CD14-positive monocyte (primary cell): ENCODE measurements around the gene LIF. TPM values are rescaled to one million over a fixed set of nuclear protein-coding genes. Genes with fewer than 3 reads are reported as not detected.

Experiments used
- DNase-seq, 3 donors: peaks; one replicate each; pipeline ENCODE4 v3.0.0-alpha.2; 2011 to 2022
- H2AFZ ChIP-seq: 2 replicates; pipeline ENCODE4 v1.6.0; 2012; ENCODE audit warnings: mild to moderate bottlenecking, low read depth, low read length, inconsistent platforms; ENCODE audit not compliant: insufficient read depth, poor library complexity, severe bottlenecking
- H3K27ac ChIP-seq, 2 donors: 1 replicate in 1 of 2; 2 replicates in 1 of 2; pipeline ENCODE4 v1.5.1; 2012 to 2013; ENCODE audit warnings: low read length in 2 of 2, control low read depth in 1 of 2, inconsistent platforms in 1 of 2, low read depth in 1 of 2, mild to moderate bottlenecking in 1 of 2
- H3K27me3 ChIP-seq, 2 donors: one replicate each; pipeline versions ENCODE4 v1.6.0 to v1.6.1; 2011 to 2013; ENCODE audit warnings: low read length in 2 of 2; ENCODE audit not compliant: control insufficient read depth in 2 of 2, insufficient read depth in 2 of 2
- H3K36me3 ChIP-seq, 2 donors: replicated peaks in 1 of 2; 1 replicate in 1 of 2; 2 replicates in 1 of 2; pipeline versions ENCODE4 v1.5.1 to v1.6.1; 2012 to 2013; ENCODE audit warnings: low read length in 2 of 2, control low read depth in 1 of 2, inconsistent platforms in 1 of 2, mild to moderate bottlenecking in 1 of 2; ENCODE audit not compliant: insufficient read depth in 2 of 2, control insufficient read depth in 1 of 2
- H3K4me1 ChIP-seq, 2 donors: 1 replicate in 1 of 2; 2 replicates in 1 of 2; pipeline versions ENCODE4 v1.5.1 to v1.6.1; 2012 to 2013; ENCODE audit warnings: low read length in 2 of 2, control low read depth in 1 of 2, inconsistent platforms in 1 of 2, mild to moderate bottlenecking in 1 of 2, moderate library complexity in 1 of 2; ENCODE audit not compliant: insufficient read depth in 2 of 2, control insufficient read depth in 1 of 2
- H3K4me2 ChIP-seq: replicated peaks from 2 replicates; pipeline ENCODE3; 2012; ENCODE audit warnings: low read length, moderate library complexity, mild to moderate bottlenecking; ENCODE audit not compliant: poor library complexity, severe bottlenecking; ENCODE audit errors: extremely low read depth
- H3K4me3 ChIP-seq, 3 experiments: fragments of 200-600 bp in 1 of 3; sonication (generic) in 1 of 3; replicated peaks in 1 of 3; 1 replicate in 2 of 3; 2 replicates in 1 of 3; pipeline ENCODE4 v1.5.1; 2011 to 2013; ENCODE audit warnings: low read length in 3 of 3, mild to moderate bottlenecking in 3 of 3, control low read depth in 2 of 3, low read depth in 2 of 3, inconsistent platforms in 1 of 3, moderate library complexity in 1 of 3
- H3K79me2 ChIP-seq: 2 replicates; pipeline ENCODE4 v1.6.0; 2012; ENCODE audit warnings: mild to moderate bottlenecking, control low read depth, inconsistent platforms, low read length, moderate library complexity; ENCODE audit not compliant: insufficient read depth
- H3K9ac ChIP-seq: 2 replicates; pipeline ENCODE4 v1.6.0; 2017; ENCODE audit warnings: low read length, mild to moderate bottlenecking; ENCODE audit not compliant: insufficient read depth, poor library complexity, severe bottlenecking
- H3K9me3 ChIP-seq, 2 donors: replicated peaks in 1 of 2; 1 replicate in 1 of 2; 2 replicates in 1 of 2; pipeline versions ENCODE4 v1.5.1 to v1.6.1; 2012 to 2013; ENCODE audit warnings: low read length in 2 of 2, control low read depth in 1 of 2; ENCODE audit not compliant: control insufficient read depth in 1 of 2, insufficient read depth in 1 of 2
- H4K20me1 ChIP-seq: 2 replicates; pipeline ENCODE4 v1.6.0; 2012; ENCODE audit warnings: mild to moderate bottlenecking, low read length, control low read depth, moderate library complexity; ENCODE audit not compliant: insufficient read depth
- H3K27ac Mint-ChIP-seq, 7 donors: one replicate each; pipeline ENCODE4 v1.8.0; 2020; ENCODE audit warnings: mild to moderate bottlenecking in 7 of 7, mixed read lengths in 7 of 7, moderate library complexity in 6 of 7, inconsistent platforms in 2 of 7
- H3K27me3 Mint-ChIP-seq, 3 donors: one replicate each; pipeline ENCODE4 v1.8.0; 2021 to 2022; ENCODE audit warnings: low read depth in 3 of 3, mild to moderate bottlenecking in 3 of 3, mixed read lengths in 3 of 3, moderate library complexity in 3 of 3, inconsistent platforms in 1 of 3
- H3K36me3 Mint-ChIP-seq, 2 donors: one replicate each; pipeline ENCODE4 v1.8.0; 2020; ENCODE audit warnings: mixed read lengths in 2 of 2, inconsistent platforms in 1 of 2, mild to moderate bottlenecking in 1 of 2
- H3K4me1 Mint-ChIP-seq: one replicate; pipeline ENCODE4 v1.8.0; 2020; ENCODE audit warnings: mild to moderate bottlenecking, mixed read lengths
- H3K4me3 Mint-ChIP-seq, 2 donors: one replicate each; pipeline ENCODE4 v1.8.0; 2020; ENCODE audit warnings: mild to moderate bottlenecking in 2 of 2, mixed read lengths in 2 of 2, moderate library complexity in 1 of 2
- H3K9me3 Mint-ChIP-seq, 7 donors: one replicate each; pipeline ENCODE4 v1.8.0; 2020 to 2022; ENCODE audit warnings: mixed read lengths in 7 of 7, mild to moderate bottlenecking in 6 of 7, moderate library complexity in 6 of 7, inconsistent platforms in 2 of 7
- WGBS: methylation state at CpG from one replicate; pipeline ENCODE4 v1.1.5; 2013; ENCODE audit warnings: missing lambda C conversion rate; ENCODE audit not compliant: insufficient coverage; 5-methylcytosine and 5-hydroxymethylcytosine counted together
- intact Hi-C, 2 donors: fragments of 100-400 bp; cut with micrococcal nuclease; formaldehyde crosslinking; loops; one replicate each; pipeline versions ENCODE4 v1.15.0 to v1.15.1; 2023
- polyA plus RNA-seq, 3 donors: library from polyadenylated mRNA; depleted of rRNA in 1 of 3; unstranded in 2 of 3; stranded (reverse) in 1 of 3; fragments of 300-500 nt in 2 of 3; fragments of >200 nt in 1 of 3; fragmentation: Illumina TruSeq in 2 of 3; gene quantifications; 1 replicate in 2 of 3; 2 replicates in 1 of 3; pipeline ENCODE4 v1.2.3, GENCODE V29; 2012 to 2021
- TF ChIP-seq, protein P1 (sequence below): fragments of 200-600 bp; IDR thresholded peaks from one replicate; pipeline ENCODE4 v1.8.0; 2022; ENCODE audit warnings: antibody characterized with exemption, mild to moderate bottlenecking

Gene LIF
- polyA plus RNA-seq, 3 donors: 7.0 TPM; not detected in 2

DNA sequence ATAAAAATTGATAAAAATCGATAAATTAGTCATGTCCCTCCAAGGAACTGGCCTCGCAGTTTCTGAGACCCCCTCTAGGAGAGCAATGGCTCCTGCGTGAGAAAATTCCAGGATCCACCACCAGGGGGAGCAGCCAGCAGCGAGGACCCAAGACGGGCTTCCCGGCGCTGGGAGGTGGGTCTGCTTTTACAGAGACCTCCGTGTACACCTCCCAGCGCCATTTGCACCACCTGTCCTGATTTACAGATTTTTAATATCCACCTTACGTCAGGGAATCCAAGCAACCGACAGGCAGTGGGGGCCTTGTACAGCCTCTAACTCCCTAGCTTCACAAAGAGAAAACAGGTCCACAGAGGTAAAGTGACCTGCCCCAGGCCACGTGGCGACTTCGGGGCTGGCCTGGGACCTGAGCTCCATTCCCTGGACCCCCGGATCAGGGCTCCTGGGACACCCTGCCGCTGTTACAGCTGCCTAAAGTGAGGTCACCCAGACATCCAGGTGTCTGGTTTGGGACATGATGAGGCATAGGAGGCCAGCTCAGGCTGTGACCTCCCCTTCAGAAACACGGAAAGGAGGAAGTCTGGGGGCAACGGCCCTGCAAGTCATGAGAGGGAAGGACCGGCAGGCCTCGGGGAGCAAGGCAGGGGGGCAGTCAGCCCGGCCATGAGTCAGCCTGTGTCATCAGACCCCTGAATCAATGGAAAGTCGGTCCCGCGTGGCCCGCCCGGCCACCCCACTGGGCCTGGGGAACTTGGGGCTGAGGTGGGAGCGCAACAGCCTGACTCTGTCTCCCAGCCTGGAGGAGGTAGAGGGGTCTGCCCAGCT lies 16.6 kb upstream of the LIF start:
- peak overlapping the region; percentile 78 to 94 for H3K4me3 Mint-ChIP-seq
- Histone ChIP-seq H3K4me2 (peak overlapping the region; percentile 67), H3K4me1 (peaks cover 75 to 79% of the 10 kb centered on the region in 2 donors), H3K36me3 (no peaks in the 10 kb centered on the region), H3K9ac (peak overlapping the region; percentile 65), H3K27ac (peak overlapping the region; percentile 34 to 82), H2AFZ (no peak overlapping the region), H3K27me3 (no peaks in the 10 kb centered on the region), H3K9me3 (no peaks in the 10 kb centered on the region), H3K4me3 (peak overlapping the region in 1 of 3 experiments; percentile 56), H3K79me2 (no peaks in the 10 kb centered on the region), H4K20me1 (no peaks in the 10 kb centered on the region)
- peaks cover 9 to 17% of the 10 kb centered on the region in 2 donors for H3K36me3 Mint-ChIP-seq
- H3K9me3 Mint-ChIP-seq: peaks cover 0 to 1% (median 0%) of the 10 kb centered on the region in 7 donors
- DNase-seq: peak; percentile 98 to 100 (median 98)
- intact Hi-C loops: loop anchor here (1.0 to 2.0 kb wide), 3 partner anchors 10 to 66 kb away; no protein-coding TSS in a partner anchor
- WGBS: 5% methylated on average over 13 of the region's 27 CpGs
- TF ChIP-seq, protein P1, sequence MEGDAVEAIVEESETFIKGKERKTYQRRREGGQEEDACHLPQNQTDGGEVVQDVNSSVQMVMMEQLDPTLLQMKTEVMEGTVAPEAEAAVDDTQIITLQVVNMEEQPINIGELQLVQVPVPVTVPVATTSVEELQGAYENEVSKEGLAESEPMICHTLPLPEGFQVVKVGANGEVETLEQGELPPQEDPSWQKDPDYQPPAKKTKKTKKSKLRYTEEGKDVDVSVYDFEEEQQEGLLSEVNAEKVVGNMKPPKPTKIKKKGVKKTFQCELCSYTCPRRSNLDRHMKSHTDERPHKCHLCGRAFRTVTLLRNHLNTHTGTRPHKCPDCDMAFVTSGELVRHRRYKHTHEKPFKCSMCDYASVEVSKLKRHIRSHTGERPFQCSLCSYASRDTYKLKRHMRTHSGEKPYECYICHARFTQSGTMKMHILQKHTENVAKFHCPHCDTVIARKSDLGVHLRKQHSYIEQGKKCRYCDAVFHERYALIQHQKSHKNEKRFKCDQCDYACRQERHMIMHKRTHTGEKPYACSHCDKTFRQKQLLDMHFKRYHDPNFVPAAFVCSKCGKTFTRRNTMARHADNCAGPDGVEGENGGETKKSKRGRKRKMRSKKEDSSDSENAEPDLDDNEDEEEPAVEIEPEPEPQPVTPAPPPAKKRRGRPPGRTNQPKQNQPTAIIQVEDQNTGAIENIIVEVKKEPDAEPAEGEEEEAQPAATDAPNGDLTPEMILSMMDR: peak; percentile 100
- peaks cover 73% of the 10 kb centered on the region for H3K4me1 Mint-ChIP-seq
- H3K27me3 Mint-ChIP-seq: peaks cover 12 to 16% (median 12%) of the 10 kb centered on the region in 3 donors
- H3K27ac Mint-ChIP-seq: peak overlapping the region; percentile 76 to 99 (median 99)

DNA sequence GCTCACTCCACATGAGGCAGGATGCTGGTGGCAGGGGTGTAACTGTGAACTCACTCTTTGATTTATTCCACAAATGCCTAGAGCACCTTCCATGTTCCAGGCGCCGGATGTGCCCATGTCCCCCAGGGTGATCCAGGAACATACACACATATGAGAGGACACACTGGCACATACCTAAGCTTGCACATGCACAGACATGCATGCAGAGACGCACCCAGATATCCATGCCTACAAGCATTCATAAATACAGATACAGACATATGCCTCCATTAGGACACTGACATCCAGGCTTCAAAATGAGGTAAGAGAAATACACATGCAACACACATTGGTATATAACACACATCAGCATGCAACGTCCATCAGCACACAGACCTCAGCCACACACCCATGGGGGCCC lies 15.6 kb upstream of the LIF start:
- H3K27ac ChIP-seq: no peak overlapping the region
- H3K79me2 ChIP-seq: no peaks in the 10 kb centered on the region
- no peak for DNase-seq
- H3K4me1 Mint-ChIP-seq: peaks cover 69% of the 10 kb centered on the region
- peak overlapping the region in 6 of 7 donors; percentile 79 to 99 (median 90) for H3K27ac Mint-ChIP-seq
- H3K36me3 ChIP-seq: no peaks in the 10 kb centered on the region
- H3K36me3 Mint-ChIP-seq: peaks cover 9 to 17% of the 10 kb centered on the region in 2 donors
- H3K27me3 Mint-ChIP-seq: peaks cover 11 to 19% (median 12%) of the 10 kb centered on the region in 3 donors
- H3K4me2 ChIP-seq: peak overlapping the region; percentile 26
- peaks cover 0 to 1% (median 0%) of the 10 kb centered on the region in 7 donors for H3K9me3 Mint-ChIP-seq
- H3K4me3 Mint-ChIP-seq: peak overlapping the region in 1 of 2 donors; percentile 94
- H2AFZ ChIP-seq: no peak overlapping the region
- peaks cover 67 to 73% of the 10 kb centered on the region in 2 donors for H3K4me1 ChIP-seq
- TF ChIP-seq, protein P1: no peak
- peak overlapping the region in 1 of 3 experiments; percentile 30 for H3K4me3 ChIP-seq
- H4K20me1 ChIP-seq: no peaks in the 10 kb centered on the region
- WGBS: 92% methylated on average over 4 of the region's 4 CpGs
- intact Hi-C loops: loop anchor here (2.0 kb wide), 2 partner anchors 25 to 65 kb away; no protein-coding TSS in a partner anchor
- no peak overlapping the region for H3K9ac ChIP-seq
- H3K9me3 ChIP-seq: no peaks in the 10 kb centered on the region
- H3K27me3 ChIP-seq: no peaks in the 10 kb centered on the region
